Fibroblast of gingiva (primary cell): ENCODE measurements around the gene ALLC.
"Not testable (repeated sequence)": the region's sequence is repeated elsewhere in the genome, so short reads cannot be mapped to it uniquely, and the experiment has no call there.

Source experiments
- DNase-seq: peaks from one replicate; pipeline ENCODE4 v3.0.0-alpha.2; 2011; ENCODE audit warnings: low read depth

ALLC gene

DNA sequence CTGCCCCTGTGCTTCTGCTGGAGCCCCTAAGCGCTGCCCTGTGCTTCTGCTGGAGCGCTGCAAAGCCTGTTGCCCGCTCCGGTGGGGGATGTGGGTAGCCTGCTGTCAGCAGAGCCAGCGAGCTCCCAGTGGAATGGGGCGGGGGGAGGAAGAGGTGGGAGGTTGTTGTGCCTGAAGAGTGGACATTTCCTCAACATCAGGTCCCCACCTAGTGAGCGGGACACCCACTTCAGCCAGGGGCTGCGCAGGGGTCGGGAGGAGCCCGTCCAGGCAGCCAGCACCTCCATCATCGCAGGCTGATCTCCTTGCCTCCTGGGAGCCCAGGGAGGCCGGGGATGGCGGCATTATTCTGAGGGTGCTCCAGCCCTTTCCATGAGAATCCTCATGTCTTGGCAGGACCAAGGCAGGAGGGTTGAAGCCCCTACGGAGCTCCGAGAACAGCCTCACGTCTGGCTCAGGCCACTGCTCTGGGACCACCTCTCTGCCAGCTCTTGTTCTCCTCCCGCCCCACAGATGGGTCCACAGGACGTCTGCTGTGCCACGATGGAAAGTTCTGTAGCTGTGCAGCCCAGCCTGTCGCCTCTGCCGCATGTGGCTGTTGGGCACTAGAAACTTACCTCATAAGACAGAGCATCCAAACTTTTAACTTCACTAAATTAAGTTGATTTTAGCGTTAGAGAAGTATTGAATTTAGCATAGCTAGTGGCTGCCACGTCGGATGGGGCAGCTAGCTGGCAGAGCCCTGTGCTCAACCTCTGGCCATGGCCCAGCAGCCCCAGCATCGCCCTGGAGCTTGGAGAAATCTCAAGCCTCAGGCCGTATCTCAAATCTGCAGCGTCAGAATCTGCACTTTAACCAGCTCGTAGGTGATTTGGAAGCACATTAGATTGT, 1.9 kb upstream of the ALLC start:
- no peak for DNase-seq

DNA sequence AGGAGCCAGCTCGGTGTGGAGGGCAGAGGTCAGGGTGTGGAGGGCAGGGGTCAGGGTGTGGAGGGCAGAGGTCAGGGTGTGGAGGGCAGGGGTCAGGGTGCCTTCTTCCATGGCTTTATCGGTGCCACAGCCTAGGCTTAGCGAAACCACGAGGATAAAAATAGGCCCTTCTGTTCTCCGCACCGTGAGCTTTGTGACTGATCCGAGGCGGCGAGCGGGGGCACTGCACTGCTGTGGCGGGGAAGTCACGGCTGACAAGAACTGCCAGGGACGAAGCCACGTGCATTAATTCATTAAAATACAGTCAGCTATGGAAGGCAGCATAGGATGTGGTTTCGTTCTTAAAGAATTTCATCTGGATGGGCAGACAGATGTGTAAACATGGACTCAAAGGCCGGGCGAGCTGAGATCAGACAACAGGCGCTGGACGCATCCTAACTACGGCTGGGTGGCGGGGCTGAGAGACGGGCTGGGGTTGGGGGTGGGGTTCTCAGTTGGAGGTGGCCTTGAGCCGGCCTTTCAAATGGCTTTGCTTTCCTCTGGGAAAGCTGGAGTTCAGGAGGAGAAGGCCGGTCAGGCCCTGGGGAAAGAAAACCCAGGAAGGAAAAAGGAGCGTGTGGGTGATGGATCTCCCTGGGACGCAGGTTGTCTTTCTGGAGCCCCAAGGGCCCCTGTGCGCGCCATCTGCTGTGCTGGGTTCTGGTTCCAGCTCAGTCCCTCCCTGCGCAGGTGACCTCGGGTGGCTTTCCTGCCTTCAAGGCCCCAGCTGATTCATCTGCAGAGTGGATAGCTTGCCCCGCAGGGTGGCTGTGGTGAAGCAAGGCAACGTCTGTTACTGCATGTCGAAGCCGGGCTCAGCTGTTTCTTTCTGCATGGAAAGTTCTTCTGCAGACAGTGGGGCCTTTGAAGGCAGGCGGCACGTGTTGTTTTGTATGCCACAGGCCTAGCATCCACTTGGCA, 958 bp upstream of the ALLC start:
- DNase-seq = no peak

DNA sequence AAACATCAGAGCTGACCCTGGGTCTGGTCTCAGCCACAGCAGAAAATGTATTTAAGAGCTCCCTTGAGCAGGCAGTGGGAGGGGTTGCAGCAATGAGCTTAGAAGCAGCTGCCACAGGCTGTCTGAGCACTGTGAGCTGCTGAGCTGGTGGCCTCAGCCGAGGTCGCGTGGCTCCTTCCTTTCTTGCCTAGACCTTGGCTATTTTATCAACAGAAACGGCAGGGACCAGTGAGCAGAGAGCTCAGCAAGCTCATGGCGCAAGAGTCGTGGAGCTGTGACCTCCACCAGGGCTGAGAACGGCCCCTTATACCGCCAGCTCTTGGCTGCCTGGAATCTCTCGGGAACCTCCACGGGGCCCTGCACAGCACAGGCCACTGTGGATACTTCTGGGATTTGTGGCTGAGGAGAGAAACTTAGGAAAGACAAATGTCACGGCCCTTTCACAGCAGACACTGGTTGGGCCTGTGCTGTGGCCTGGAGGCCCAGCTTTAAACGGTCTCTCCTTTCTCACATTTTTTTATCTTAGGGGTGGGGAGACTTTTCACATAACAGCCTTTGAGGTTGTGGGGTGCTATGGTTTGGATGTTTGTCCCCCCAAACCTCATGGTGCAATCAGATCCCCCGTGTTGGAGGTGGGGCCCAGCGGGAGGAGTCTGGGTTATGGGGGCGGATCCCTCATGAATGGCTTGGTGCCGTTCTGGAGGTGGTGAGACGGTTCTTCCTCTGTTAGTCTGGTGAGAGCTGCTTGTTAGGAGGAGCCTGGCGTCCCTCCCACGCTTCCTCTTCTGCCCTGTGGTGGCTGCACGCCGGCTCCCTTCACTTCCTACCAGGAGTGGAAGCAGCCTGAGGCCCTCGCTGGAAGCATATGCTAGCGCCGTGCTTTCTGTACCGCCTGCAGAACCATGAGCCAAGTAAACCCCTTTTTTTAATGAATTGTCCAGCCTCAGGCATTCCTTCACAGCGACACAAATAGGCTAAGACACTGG, 1.7 kb downstream of the ALLC start:
- DNase-seq = no peak

GRCh38 chr2:3660640-3661039, 2.6 kb downstream of the ALLC start:
- not testable (repeated sequence) for DNase-seq

GRCh38 chr2:3661149-3661660, 3.2 kb downstream of the ALLC start:
- DNase-seq = no peak

DNA sequence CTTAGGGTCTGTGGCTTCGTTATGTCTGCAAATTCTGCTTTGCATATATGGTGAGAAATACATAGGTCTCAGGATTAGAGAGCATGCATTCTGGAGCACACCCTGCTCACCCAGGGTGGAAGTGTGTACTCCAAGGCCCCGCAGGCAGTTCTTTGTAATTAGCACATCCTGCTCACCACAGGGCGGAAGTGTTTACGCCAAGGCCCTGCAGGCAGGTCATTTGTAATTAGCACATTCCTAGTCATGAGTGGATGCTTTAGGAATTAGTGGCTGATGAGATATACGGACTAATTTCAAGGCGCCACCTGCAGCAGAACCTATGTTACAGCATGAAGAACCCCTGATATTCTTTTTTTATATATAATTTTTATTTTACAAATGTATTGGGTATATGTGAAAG, 4.2 kb downstream of the ALLC start:
- no peak for DNase-seq

GRCh38 chr2:3664118-3664517, 6.1 kb downstream of the ALLC start:
- DNase-seq = no peak

DNA sequence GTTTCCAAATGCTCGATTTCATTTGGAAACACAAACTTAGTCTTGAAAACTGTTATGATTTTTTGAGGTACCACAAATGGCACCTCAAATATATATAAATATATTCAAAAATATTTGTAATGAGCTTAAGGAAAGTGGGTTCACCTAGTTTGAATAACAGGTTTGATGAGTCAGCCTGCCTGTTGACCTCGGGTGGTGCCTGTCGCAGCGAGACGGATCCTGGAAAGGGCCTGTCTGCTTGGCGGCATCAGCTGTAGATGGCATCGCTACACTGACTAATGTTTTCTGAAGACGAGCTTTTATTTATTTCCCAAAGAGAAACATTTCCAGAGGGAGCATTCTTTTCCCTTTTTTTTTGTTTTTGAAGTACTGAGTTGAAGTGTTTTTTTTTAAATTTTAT, 6.9 kb downstream of the ALLC start:
- DNase-seq = no peak

GRCh38 chr2:3665886-3666612, 8.0 kb downstream of the ALLC start:
- no peak for DNase-seq

GRCh38 chr2:3666613-3666975, 8.6 kb downstream of the ALLC start:
- DNase-seq = no peak

- no peak for DNase-seq
Observed at GRCh38 chr2:3667151-3667631, 9.2 kb downstream of the ALLC start.

GRCh38 chr2:3669656-3670055, 11.7 kb downstream of the ALLC start:
- DNase-seq = no peak

DNA sequence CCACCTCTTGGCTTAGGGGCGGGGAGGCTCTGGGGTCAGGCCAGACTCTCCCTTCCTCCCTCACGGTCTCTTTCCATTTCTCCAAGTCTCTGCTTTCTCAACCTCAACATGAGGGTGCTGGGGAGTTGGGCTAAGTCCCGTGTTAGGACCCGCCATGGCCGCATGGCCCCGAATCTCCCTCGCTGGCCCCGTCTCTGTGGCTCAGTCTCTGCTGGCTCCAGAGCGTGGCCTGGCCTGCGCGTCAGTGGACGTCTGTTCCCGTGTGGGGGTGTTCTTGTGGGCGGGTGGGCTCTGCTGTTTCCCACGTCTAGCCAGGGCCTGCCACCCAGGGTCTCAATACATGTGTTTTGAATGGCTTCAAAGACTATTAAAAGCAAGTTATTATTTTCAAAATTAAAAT, 12.4 kb downstream of the ALLC start:
- no peak for DNase-seq

- no peak for DNase-seq
Observed at GRCh38 chr2:3670941-3671340, 12.9 kb downstream of the ALLC start.

DNA sequence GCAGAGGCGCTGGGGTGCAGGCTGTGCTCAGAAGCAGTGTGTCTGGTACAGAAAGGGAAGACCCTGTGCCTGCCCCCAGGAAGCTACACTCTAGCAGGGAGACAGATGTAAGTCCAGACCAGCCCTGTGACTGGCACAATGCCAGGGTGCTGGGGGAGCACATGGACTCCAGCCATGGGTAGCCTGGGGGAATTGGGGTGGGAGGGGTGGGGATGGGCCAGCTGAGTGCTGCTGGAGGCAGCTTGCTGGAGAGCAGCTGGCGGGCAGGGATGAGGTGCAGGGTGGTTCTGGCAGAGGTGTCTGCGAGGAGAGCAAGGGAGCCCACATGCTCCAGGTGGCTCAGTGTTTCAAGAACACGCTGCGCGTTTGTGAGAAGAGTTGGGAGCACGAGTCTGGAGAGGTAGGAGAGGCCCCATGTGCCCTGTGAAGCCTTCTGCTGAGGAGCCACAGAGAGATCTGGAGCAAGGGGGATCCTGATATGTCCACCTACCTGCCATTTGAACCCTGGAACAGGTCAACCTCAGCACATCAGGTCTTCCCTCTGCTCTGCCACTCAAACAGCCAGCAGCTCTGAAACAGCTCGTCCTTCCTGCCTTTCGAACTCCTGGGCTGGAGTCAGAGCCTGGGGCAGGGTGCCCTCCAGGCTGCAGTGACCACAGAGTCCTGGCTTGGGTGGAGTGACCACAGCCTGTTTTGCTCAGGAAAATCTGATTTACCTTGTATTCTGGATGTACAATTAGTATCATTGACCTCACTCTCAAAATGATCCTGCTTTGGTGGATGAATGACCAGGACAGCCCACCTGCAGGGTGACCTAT, 15.1 kb downstream of the ALLC start:
- no peak for DNase-seq

DNA sequence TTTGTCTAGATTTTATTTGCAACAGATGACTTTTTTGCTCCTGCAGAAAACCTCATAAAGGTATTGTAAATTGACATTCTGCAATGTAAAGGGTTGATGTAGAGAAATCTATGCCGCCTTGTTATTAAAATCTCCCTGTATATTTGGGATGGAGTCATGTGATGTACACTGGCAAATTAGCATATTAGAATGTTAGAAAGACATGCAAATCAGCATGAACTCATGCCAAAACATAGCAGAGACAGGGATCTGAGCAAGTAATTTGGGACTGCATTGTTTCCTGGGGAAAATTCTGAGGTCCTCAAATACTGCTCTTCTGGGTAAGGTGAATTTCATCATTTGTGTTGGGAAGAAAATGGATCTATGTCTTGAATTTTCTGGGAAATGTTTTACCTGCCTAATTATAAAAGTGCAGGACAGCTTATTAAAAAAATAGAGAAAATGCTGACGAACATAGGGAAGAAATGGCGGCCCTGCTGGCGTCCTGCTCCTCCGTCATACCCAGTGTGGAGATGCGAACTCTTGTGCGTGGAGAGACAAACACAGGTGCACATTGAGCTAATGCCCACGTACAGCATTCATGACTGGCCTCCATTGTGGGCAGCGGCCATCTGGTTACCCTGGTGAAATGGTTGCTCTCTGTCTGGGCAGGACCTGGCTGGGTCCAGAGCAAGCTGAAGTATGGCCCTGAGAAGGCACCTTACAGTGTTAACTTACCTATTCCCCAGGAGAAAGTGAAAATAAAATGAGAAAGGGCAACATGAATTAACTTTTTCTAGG, 16.3 kb downstream of the ALLC start:
- no peak for DNase-seq

DNA sequence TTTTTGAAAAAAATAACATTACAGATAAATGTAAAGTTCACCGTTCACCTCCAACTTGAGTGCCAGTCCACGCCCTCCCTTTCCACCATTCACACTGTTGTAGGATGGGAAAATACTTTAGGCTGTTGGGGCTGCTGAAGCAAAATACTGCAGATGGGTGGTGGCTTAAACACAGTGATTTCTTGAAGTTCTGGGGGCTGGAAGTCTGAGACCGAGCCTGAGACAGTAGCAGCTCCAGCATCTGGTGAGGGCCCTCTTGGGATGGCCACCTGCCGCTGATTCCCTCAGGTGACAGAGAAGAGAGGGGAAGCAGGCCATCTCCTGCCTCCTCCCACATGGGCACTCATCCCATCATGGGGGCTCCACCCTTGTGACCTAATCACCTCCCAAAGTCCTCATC, 17.7 kb downstream of the ALLC start:
- no peak for DNase-seq

GRCh38 chr2:3677436-3677835, 19.4 kb downstream of the ALLC start:
- no peak for DNase-seq

DNA sequence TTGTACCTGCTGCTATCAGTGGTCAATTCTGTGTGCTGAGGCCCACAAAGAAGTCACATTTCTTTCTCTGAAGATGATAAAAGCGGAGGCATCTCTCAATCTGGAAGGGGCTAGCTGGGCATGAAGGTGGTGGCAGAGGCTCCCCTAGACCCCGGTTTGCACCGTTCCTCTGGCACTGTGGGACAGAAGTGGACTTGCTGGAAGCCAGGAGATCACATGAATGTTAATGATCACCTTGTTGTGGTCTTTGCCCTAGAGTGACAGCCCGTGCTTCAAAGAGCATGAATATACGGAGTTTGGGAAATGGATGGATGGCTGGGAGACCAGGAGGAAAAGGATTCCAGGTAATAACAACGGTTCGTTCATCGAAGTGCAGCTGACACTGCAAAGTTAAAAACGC, 20.2 kb downstream of the ALLC start:
- no peak for DNase-seq
